HEK293T (cell line): ENCODE measurements around the gene NYNRIN.

Source experiments
- CTCF ChIA-PET: fragments of 350-600 bp; formaldehyde crosslinking; extraction: SDS; loops from one replicate; lab custom pipeline; 2021; ENCODE audit warnings: antibody characterized with exemption, inconsistent platforms; lab: Yijun Ruan, JAX
- POLR2A ChIA-PET: fragments of 350-600 bp; formaldehyde crosslinking; extraction: SDS; loops from one replicate; lab custom pipeline; 2020; ENCODE audit warnings: antibody characterized with exemption, inconsistent platforms; lab: Yijun Ruan, JAX
- DNase-seq: peaks from one replicate; pipeline ENCODE4 v3.0.0; 2012; ENCODE audit warnings: mixed read lengths; ENCODE audit errors: extremely low spot score
- ARNT ChIP-seq: fragments of 450-650 bp; IDR thresholded peaks from 2 replicates; pipeline ENCODE4 v1.6.1; 2017; ENCODE audit warnings: mild to moderate bottlenecking
- BHLHE40 ChIP-seq: fragments of 450-650 bp; IDR thresholded peaks from 2 replicates; pipeline ENCODE4 v1.6.1; 2016; ENCODE audit warnings: mild to moderate bottlenecking, moderate library complexity, borderline replicate concordance
- CTBP1 ChIP-seq: fragments of 450-650 bp; IDR thresholded peaks from 2 replicates; pipeline ENCODE4 v1.6.1; 2016; ENCODE audit warnings: borderline replicate concordance
- ELF4 ChIP-seq: fragments of 450-650 bp; IDR thresholded peaks from 2 replicates; pipeline ENCODE4 v1.6.1; 2017; ENCODE audit warnings: antibody characterized with exemption
- FOXA1 ChIP-seq: fragments of 450-650 bp; IDR thresholded peaks from 2 replicates; pipeline ENCODE4 v1.6.1; 2016; ENCODE audit warnings: mild to moderate bottlenecking
- FOXK2 ChIP-seq: fragments of 450-650 bp; IDR thresholded peaks from 2 replicates; pipeline ENCODE4 v1.6.1; 2016; ENCODE audit warnings: mild to moderate bottlenecking
- FOXM1 ChIP-seq: fragments of 450-650 bp; IDR thresholded peaks from 2 replicates; pipeline ENCODE4 v1.6.1; 2017; ENCODE audit warnings: mild to moderate bottlenecking, borderline replicate concordance
- HDGF ChIP-seq: fragments of 450-650 bp; IDR thresholded peaks from 2 replicates; pipeline ENCODE4 v1.6.1; 2017; ENCODE audit warnings: antibody characterized with exemption, borderline replicate concordance
- L3MBTL2 ChIP-seq: fragments of 450-650 bp; conservative IDR thresholded peaks from 2 replicates; pipeline ENCODE4 v1.6.1; 2016; ENCODE audit warnings: mild to moderate bottlenecking
- LEF1 ChIP-seq: fragments of 450-650 bp; IDR thresholded peaks from 2 replicates; pipeline ENCODE4 v1.6.1; 2017; ENCODE audit warnings: mild to moderate bottlenecking, borderline replicate concordance
- NFRKB ChIP-seq: fragments of 450-650 bp; IDR thresholded peaks from 2 replicates; pipeline ENCODE4 v1.6.1; 2016; ENCODE audit warnings: mild to moderate bottlenecking, moderate library complexity
- SP1 ChIP-seq: fragments of 450-650 bp; IDR thresholded peaks from 2 replicates; pipeline ENCODE4 v1.6.1; 2017
- SUZ12 ChIP-seq: fragments of 450-650 bp; IDR thresholded peaks from 2 replicates; pipeline ENCODE4 v1.6.1; 2016; ENCODE audit warnings: mild to moderate bottlenecking
- TARDBP ChIP-seq: fragments of 450-650 bp; IDR thresholded peaks from 2 replicates; pipeline ENCODE4 v1.6.1; 2016
- ZNF384 ChIP-seq: fragments of 450-650 bp; IDR thresholded peaks from 2 replicates; pipeline ENCODE4 v1.6.1; 2016
- TF ChIP-seq, protein P1 (sequence below): fragments of 450-650 bp; IDR thresholded peaks from 2 replicates; pipeline ENCODE4 v1.6.1; 2016

Gene NYNRIN

DNA sequence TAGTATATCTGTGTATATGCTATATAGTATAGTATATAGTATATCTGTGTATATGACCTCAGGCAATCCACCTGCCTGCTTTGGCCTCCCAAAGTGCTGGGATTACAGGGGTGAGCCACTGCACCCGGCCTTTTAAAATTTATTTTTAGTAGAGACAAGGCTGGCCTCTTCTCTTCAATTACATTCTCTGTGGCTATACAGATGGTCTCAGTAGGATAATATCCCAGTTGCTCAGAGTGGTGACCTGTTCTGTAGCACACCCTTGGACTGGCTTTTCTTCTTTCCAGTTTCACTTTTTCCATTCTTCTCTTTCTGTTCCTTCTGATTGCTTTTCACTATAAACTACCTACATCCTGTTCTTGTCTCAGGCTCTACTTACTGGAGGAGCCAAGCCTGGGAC is 34.0 kb upstream of the NYNRIN start:
- TF ChIP-seq FOXA1 (no peak), LEF1 (no peak), FOXK2 (no peak), L3MBTL2 (no peak), HDGF (no peak), ELF4 (no peak), CTBP1 (no peak), ZNF384 (no peak), TARDBP (no peak), SUZ12 (no peak), SP1 (no peak), ARNT (no peak), FOXM1 (no peak), BHLHE40 (no peak)
- TF ChIP-seq, protein P1, sequence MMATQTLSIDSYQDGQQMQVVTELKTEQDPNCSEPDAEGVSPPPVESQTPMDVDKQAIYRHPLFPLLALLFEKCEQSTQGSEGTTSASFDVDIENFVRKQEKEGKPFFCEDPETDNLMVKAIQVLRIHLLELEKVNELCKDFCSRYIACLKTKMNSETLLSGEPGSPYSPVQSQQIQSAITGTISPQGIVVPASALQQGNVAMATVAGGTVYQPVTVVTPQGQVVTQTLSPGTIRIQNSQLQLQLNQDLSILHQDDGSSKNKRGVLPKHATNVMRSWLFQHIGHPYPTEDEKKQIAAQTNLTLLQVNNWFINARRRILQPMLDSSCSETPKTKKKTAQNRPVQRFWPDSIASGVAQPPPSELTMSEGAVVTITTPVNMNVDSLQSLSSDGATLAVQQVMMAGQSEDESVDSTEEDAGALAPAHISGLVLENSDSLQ = no peak
- no peak for DNase-seq
- ChIA-PET POLR2A (interaction anchor here (0.9 to 2.2 kb wide), 6 partner anchors 27 to 73 kb away, joined by 3 to 28 read pairs (median 4); partner anchors contain the start of genes CBLN3 and KHNYN), CTCF (interaction anchor here (0.7 to 2.3 kb wide), 13 partner anchors 7 to 117 kb away, joined by 3 to 68 read pairs (median 7); partner anchors contain the start of genes CBLN3 and KHNYN)

DNA sequence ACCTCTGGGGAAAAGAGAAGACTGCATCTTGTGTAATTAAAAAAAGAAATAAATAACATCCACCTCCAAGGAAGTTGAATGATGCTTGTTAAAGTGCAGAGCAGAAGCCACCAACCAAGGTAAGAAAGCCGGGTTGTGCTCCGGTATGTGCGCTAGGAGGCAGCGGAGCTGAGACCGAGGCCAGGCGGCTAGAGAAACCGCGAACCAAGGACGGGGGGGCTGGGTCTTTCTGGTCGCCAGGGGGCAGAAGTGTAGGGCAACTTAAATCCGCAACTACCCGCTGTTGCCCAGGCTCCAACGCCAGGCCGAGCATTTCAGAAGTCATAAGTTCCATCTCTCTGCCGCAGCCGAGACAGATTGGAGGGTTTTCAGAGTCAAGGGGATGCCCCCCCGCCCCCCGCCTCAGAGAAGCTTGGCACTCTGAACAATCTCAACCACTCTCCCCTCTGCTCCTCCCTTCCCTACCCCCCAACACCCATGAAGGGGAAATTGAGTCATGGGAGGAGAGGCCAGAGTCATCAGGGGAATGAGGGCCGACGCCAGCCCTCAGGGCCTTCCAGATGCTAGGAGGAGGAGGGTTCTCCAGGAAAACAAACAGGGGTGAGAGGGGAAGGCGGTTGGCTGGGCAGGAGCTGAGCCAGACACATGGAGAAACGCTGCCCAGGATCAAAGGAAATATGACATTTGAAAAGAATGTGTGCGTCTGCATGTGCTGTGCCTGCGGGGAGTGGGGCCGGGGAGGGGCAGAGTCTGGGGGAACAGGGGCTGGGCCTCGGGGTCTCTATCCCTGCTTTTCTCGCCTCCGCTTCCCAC is 33.0 kb upstream of the NYNRIN start:
- CTCF ChIA-PET = interaction anchor here (0.6 to 2.3 kb wide), 24 partner anchors 8 to 482 kb away, joined by 3 to 68 read pairs (median 5); partner anchors contain the start of genes CBLN3, CIDEB and KHNYN
- TF ChIP-seq ELF4 (no peak), FOXK2 (no peak)
- POLR2A ChIA-PET = interaction anchor here (0.7 to 2.2 kb wide), 20 partner anchors 12 to 123 kb away, joined by 3 to 28 read pairs (median 4); partner anchors contain the start of genes CBLN3, KHNYN, NYNRIN and TINF2
- DNase-seq = peak; percentile 81

DNA sequence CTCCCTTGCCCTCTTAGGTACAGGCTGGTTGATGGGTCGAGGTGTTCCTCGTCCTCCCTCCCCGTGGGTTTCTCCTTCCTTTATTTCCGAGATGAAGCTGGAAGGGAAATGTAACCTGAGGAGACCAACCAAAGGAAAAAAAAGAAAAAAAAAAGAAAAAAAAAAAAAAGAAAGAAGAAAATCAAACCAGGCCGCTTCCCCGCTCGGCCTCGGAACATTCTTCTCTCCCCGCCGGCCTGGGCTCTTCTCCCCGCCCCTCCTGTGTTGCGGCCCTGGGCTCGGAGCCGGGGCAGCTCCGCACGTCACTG is 32.4 kb upstream of the NYNRIN start:
- no peak for DNase-seq
- CTCF ChIA-PET = interaction anchor here (0.6 to 2.3 kb wide), 18 partner anchors 9 to 220 kb away, joined by 3 to 68 read pairs (median 6); partner anchors contain the start of genes CBLN3, CIDEB, KHNYN and RIPK3
- POLR2A ChIA-PET = interaction anchor here (0.7 to 2.2 kb wide), 16 partner anchors 12 to 124 kb away, joined by 3 to 28 read pairs (median 4); partner anchors contain the start of genes CBLN3, KHNYN, NYNRIN and TINF2
- no peak for TF ChIP-seq NFRKB
- TF ChIP-seq ELF4 = no peak
- TF ChIP-seq SUZ12 = no peak
- TF ChIP-seq ZNF384 = peak; percentile 92

DNA sequence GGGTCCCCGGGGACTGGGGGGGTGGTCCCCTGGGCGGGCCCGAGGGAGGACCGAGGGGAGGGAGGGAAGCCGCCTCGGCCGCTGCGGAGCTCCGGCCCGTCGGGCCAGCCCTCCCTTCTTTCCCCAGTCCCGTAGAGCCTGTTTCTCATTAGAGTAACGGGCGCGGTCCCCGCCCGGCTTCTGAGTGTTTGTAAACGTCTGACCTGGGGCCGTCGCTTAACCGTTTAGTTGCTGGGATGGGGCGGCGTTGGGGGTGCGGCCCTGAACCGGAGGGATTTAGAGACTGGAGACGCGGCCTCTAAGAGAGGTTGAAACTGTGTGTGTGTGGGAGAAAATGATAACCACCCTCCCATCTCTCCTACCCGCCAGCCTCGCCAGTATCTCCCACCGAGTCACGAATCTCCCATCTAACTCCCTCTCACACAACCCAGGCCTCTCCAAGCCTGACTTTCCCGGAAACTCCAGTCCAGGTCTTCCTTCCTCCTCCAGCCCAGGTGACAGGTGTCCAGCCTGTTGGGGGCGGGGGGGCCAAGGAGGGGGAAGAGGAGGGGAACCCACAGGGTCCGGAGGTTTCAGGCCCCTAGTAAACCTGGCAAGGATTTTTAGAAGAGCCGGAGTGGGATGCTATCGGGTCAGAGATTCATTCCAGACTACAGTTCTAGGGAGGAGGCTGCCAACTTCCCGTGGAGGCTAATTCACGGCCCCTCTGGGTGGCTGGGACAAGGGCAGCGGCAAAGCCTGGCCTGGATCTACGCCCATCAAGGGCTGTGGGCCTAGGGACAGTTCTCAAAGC is 31.9 kb upstream of the NYNRIN start:
- ChIA-PET CTCF (interaction anchor here (0.7 to 2.3 kb wide), 15 partner anchors 10 to 70 kb away, joined by 3 to 68 read pairs (median 5); partner anchors contain the start of genes CBLN3, CIDEB, KHNYN and RIPK3), POLR2A (interaction anchor here (0.7 to 2.2 kb wide), 16 partner anchors 11 to 124 kb away, joined by 3 to 28 read pairs (median 4); partner anchors contain the start of genes CBLN3, KHNYN, NYNRIN and TINF2)
- TF ChIP-seq ARNT = no peak
- peak; percentile 70 for TF ChIP-seq CTBP1
- TF ChIP-seq FOXM1 = peak; percentile 84
- TF ChIP-seq, protein P1 = peak; percentile 61
- peak; percentile 74 for DNase-seq

DNA sequence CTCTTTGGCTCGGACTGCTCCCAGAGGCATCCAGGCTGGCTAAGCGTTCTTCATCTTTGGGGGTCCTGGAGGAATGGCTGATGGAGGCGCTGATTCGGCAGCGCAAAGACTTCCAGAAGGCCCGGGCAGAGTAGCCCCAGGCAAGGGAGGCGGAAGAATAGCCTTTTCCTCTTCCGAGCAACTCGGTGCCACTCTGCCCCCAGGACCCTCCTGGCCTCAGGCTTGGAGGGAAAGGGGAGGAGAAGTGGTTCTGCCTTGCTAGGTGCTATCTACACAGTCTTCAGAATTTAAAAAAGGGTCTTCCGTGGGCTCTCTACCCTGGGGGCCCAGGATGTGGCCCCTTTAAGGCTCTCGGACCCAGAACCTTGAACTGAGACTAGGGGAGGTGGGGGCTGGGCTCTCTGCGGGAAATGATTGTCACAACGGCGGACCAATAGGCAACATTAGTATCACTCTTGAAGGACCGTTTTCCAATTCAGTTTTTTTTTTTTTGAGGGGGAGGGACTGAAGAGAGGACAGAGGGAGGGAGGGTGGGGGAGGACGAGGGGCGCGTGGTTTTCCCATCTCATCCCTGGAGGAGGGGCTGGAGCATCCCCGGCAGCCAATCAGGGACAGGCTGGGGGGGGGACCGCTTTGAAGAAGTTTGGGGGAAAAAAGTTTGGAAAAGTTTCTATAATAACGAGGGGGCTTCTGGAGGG is 31.1 kb upstream of the NYNRIN start, which contains the start of gene NFATC4:
Gene NFATC4, plus strand, starts transcription at position 671 of the 698 bp plus-strand sequence. CDS start 157 bp downstream, outside the sequence.
- ChIA-PET CTCF (no interaction called here), POLR2A (interaction anchor here (0.6 to 1.4 kb wide), 3 partner anchors 24 to 63 kb away, joined by 4 to 10 read pairs (median 4); partner anchors contain the start of genes CBLN3 and KHNYN)
- DNase-seq = peak; percentile 72
- TF ChIP-seq, protein P1 = peak; percentile 97
- peak; percentile 91 for TF ChIP-seq ZNF384
- TF ChIP-seq SUZ12 = no peak

DNA sequence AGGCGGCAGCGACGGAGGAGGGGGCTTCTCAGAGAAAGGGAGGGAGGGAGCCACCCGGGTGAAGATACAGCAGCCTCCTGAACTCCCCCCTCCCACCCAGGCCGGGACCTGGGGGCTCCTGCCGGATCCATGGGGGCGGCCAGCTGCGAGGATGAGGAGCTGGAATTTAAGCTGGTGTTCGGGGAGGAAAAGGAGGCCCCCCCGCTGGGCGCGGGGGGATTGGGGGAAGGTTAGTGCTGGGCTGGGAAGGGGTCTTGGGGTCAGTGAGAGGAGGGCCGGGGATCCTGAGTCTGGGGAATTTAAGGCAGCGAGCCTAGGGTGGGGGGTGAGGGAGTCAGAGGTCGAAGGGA is 30.6 kb upstream of the NYNRIN start:
- ChIA-PET POLR2A (interaction anchor here (0.6 to 1.4 kb wide), 5 partner anchors 24 to 64 kb away, joined by 4 to 10 read pairs (median 4); partner anchors contain the start of genes CBLN3 and KHNYN), CTCF (no interaction called here)

More for the DNA sequence above, 30.6 kb upstream of the NYNRIN start:
- TF ChIP-seq ELF4 (no peak), LEF1 (no peak), SUZ12 (no peak), FOXK2 (no peak), FOXM1 (no peak), L3MBTL2 (no peak; the same call in 1 of the 2 replicates)
- no peak for DNase-seq
